Neuronal stem cell (in vitro differentiated cells): ENCODE measurements around the gene EXOC1.
"Not testable (repeated sequence)": the region's sequence is repeated elsewhere in the genome, so short reads cannot be mapped to it uniquely, and the experiment has no call there.

ENCODE experiments used
- DNase-seq: peaks from one replicate; pipeline ENCODE4 v3.0.0-alpha.2; 2013; ENCODE audit warnings: low spot score
- H2AFZ ChIP-seq: one replicate; pipeline ENCODE4 v1.6.1; 2013; ENCODE audit warnings: mild to moderate bottlenecking, low read length, inconsistent platforms
- H2AK5ac ChIP-seq: 2 replicates; pipeline ENCODE4 v1.6.1; 2013; ENCODE audit warnings: low read depth, mild to moderate bottlenecking, inconsistent platforms, low read length, moderate library complexity, mixed read lengths
- H2BK120ac ChIP-seq: 2 replicates; pipeline ENCODE4 v1.6.1; 2013; ENCODE audit warnings: low read depth, mild to moderate bottlenecking, inconsistent platforms, low read length, moderate library complexity, mixed read lengths
- H2BK12ac ChIP-seq: one replicate; pipeline ENCODE4 v1.6.1; 2013; ENCODE audit warnings: low read length, inconsistent platforms
- H2BK15ac ChIP-seq: 2 replicates; pipeline ENCODE4 v1.6.1; 2013; ENCODE audit warnings: mild to moderate bottlenecking, low read length, inconsistent platforms, mixed read lengths
- H2BK5ac ChIP-seq: one replicate; pipeline ENCODE4 v1.6.1; 2013; ENCODE audit warnings: inconsistent platforms, mild to moderate bottlenecking, low read length, moderate library complexity
- H3K14ac ChIP-seq: one replicate; pipeline ENCODE4 v1.6.1; 2013; ENCODE audit warnings: low read length, inconsistent platforms
- H3K18ac ChIP-seq: 2 replicates; pipeline ENCODE4 v1.6.1; 2013; ENCODE audit warnings: low read length, inconsistent platforms
- H3K23ac ChIP-seq: 2 replicates; pipeline ENCODE4 v1.6.1; 2013; ENCODE audit warnings: low read depth, mild to moderate bottlenecking, mixed read lengths, low read length, inconsistent platforms; ENCODE audit not compliant: poor library complexity
- H3K27ac ChIP-seq: replicated peaks from 3 replicates; pipeline ENCODE4 v1.5.1; 2013; ENCODE audit warnings: low read length, inconsistent platforms
- H3K27me3 ChIP-seq, 3 experiments: 2 replicates each; pipeline ENCODE4 v1.6.1; 2013; ENCODE audit warnings: low read length in 3 of 3, mild to moderate bottlenecking in 2 of 3, inconsistent platforms in 1 of 3, low read depth in 1 of 3, mixed read lengths in 1 of 3, moderate library complexity in 1 of 3; ENCODE audit not compliant: control insufficient read depth in 3 of 3, insufficient read depth in 3 of 3
- H3K36me3 ChIP-seq, 2 donors: replicated peaks in 1 of 2; 2 replicates each; pipeline ENCODE4 v1.6.1; 2013; ENCODE audit warnings: low read length in 2 of 2; ENCODE audit not compliant: control insufficient read depth in 2 of 2, insufficient read depth in 2 of 2
- H3K4ac ChIP-seq: 2 replicates; pipeline ENCODE4 v1.6.1; 2013; ENCODE audit warnings: inconsistent platforms, mild to moderate bottlenecking, low read length, moderate library complexity
- H3K4me1 ChIP-seq, 2 donors: 1 replicate in 1 of 2; 2 replicates in 1 of 2; pipeline ENCODE4 v1.6.1; 2013; ENCODE audit warnings: low read length in 2 of 2, low read depth in 1 of 2; ENCODE audit not compliant: control insufficient read depth in 2 of 2, insufficient read depth in 1 of 2
- H3K4me2 ChIP-seq: one replicate; pipeline ENCODE4 v1.6.1; 2013; ENCODE audit warnings: mild to moderate bottlenecking, low read length, inconsistent platforms; ENCODE audit not compliant: insufficient read depth, poor library complexity, severe bottlenecking
- H3K4me3 ChIP-seq, 2 donors: 2 replicates each; pipeline ENCODE4 v1.5.1; 2013; ENCODE audit warnings: low read length in 2 of 2, mild to moderate bottlenecking in 2 of 2, inconsistent platforms in 1 of 2, moderate library complexity in 1 of 2
- H3K79me1 ChIP-seq: one replicate; pipeline ENCODE4 v1.6.1; 2013; ENCODE audit warnings: low read depth, mild to moderate bottlenecking, inconsistent platforms, low read length, moderate library complexity
- H3K9ac ChIP-seq: one replicate; pipeline ENCODE4 v1.6.1; 2013; ENCODE audit warnings: mild to moderate bottlenecking, low read depth, low read length, inconsistent platforms; ENCODE audit not compliant: poor library complexity
- H3K9me3 ChIP-seq, 2 donors: replicated peaks in 1 of 2; 2 replicates each; pipeline versions ENCODE3 to v1.6.1; 2013; ENCODE audit warnings: low read length in 2 of 2, mild to moderate bottlenecking in 2 of 2, inconsistent platforms in 1 of 2, low read depth in 1 of 2, mixed read lengths in 1 of 2, moderate library complexity in 1 of 2; ENCODE audit not compliant: control insufficient read depth in 2 of 2, insufficient read depth in 1 of 2
- H4K8ac ChIP-seq: one replicate; pipeline ENCODE4 v1.6.1; 2013; ENCODE audit warnings: low read depth, mild to moderate bottlenecking, inconsistent platforms, low read length, moderate library complexity
- H4K91ac ChIP-seq: one replicate; pipeline ENCODE4 v1.6.1; 2013; ENCODE audit warnings: low read length, low read depth, mild to moderate bottlenecking, inconsistent platforms; ENCODE audit not compliant: poor library complexity
- WGBS, 2 donors: extraction: QIAGEN DNeasy Blood & Tissue Kit; methylation state at CpG; one replicate each; pipeline ENCODE4 v1.1.7; 2013; ENCODE audit warnings: missing lambda C conversion rate in 2 of 2, mixed read lengths in 1 of 2; ENCODE audit not compliant: insufficient read length in 2 of 2, insufficient replicate concordance in 1 of 2; ENCODE audit errors: extremely low coverage in 2 of 2; 5-methylcytosine and 5-hydroxymethylcytosine counted together

The EXOC1 gene

GRCh38 chr4:55932511-55932910 lies 79.1 kb downstream of the EXOC1 start:
- no peak for DNase-seq
- no peak overlapping the region for H2BK5ac ChIP-seq
- no peak overlapping the region for H3K27ac ChIP-seq
- peaks cover 0 to 12% of the 10 kb centered on the region in 2 donors for H3K9me3 ChIP-seq
- H2AK5ac ChIP-seq: no peak overlapping the region
- no peaks in the 10 kb centered on the region for H3K36me3 ChIP-seq
- peak overlapping the region; percentile 25 for H3K14ac ChIP-seq
- WGBS, 2 donors: no CpG with 5 or more reads among the region's 3 CpGs
- H3K18ac ChIP-seq: no peak overlapping the region
- H4K91ac ChIP-seq: no peak overlapping the region
- H4K8ac ChIP-seq: no peak overlapping the region
- H2BK120ac ChIP-seq: no peak overlapping the region
- H3K79me1 ChIP-seq: no peaks in the 10 kb centered on the region
- no peak overlapping the region for H3K4me2 ChIP-seq
- H3K4me3 ChIP-seq: no peak overlapping the region
- H2BK15ac ChIP-seq: no peak overlapping the region
- no peak overlapping the region for H3K4ac ChIP-seq
- H3K23ac ChIP-seq: no peak overlapping the region
- H3K27me3 ChIP-seq: peaks cover 0 to 2% (median 0%) of the 10 kb centered on the region in 3 experiments
- H2AFZ ChIP-seq: no peak overlapping the region
- H2BK12ac ChIP-seq: no peak overlapping the region
- no peaks in the 10 kb centered on the region for H3K4me1 ChIP-seq
- no peak overlapping the region for H3K9ac ChIP-seq

- H3K36me3 ChIP-seq: no peaks in the 10 kb centered on the region
- H3K27me3 ChIP-seq: peaks cover 0 to 2% (median 0%) of the 10 kb centered on the region in 3 experiments
- no peak overlapping the region for H3K14ac ChIP-seq
- H4K8ac ChIP-seq: no peak overlapping the region
- no peak overlapping the region for H3K4me3 ChIP-seq
- DNase-seq: no peak
- no peak overlapping the region for H3K9ac ChIP-seq
- H3K18ac ChIP-seq: no peak overlapping the region
- no peak overlapping the region for H2AK5ac ChIP-seq
- no peak overlapping the region for H3K4me2 ChIP-seq
- H2BK12ac ChIP-seq: no peak overlapping the region
- no peak overlapping the region for H4K91ac ChIP-seq
- H2BK15ac ChIP-seq: no peak overlapping the region
- no peaks in the 10 kb centered on the region for H3K79me1 ChIP-seq
- no peak overlapping the region for H2BK5ac ChIP-seq
- no peak overlapping the region for H3K4ac ChIP-seq
- peaks cover 0 to 9% of the 10 kb centered on the region in 2 donors for H3K9me3 ChIP-seq
- H2BK120ac ChIP-seq: no peak overlapping the region
- no peak overlapping the region for H2AFZ ChIP-seq
- no peak overlapping the region for H3K27ac ChIP-seq
- no peak overlapping the region for H3K23ac ChIP-seq
- H3K4me1 ChIP-seq: no peaks in the 10 kb centered on the region
- WGBS, 2 donors: no CpG with 5 or more reads among the region's 2 CpGs
Measured at GRCh38 chr4:55933611-55934010, 80.2 kb downstream of the EXOC1 start.

GRCh38 chr4:55935907-55936306 lies 82.5 kb downstream of the EXOC1 start:
- not testable (repeated sequence) for H3K14ac ChIP-seq, H3K27me3 ChIP-seq, H3K4me3 ChIP-seq, H4K91ac ChIP-seq, DNase-seq, H3K9ac ChIP-seq, H3K27ac ChIP-seq, H3K4ac ChIP-seq, H3K4me2 ChIP-seq, H3K9me3 ChIP-seq, H3K4me1 ChIP-seq, H2BK15ac ChIP-seq, H2AFZ ChIP-seq, H3K79me1 ChIP-seq, H3K36me3 ChIP-seq, H3K18ac ChIP-seq, H3K23ac ChIP-seq, H2AK5ac ChIP-seq, H2BK12ac ChIP-seq, H4K8ac ChIP-seq, H2BK5ac ChIP-seq, H2BK120ac ChIP-seq
- no CpG with 5 or more reads among the region's 6 CpGs for WGBS, 2 donors

- Histone ChIP-seq H3K4ac (no peak overlapping the region), H2AK5ac (no peak overlapping the region), H3K4me2 (no peak overlapping the region), H3K27ac (no peak overlapping the region), H3K14ac (no peak overlapping the region), H3K4me3 (no peak overlapping the region), H3K79me1 (no peaks in the 10 kb centered on the region), H4K8ac (no peak overlapping the region), H3K9ac (no peak overlapping the region), H2BK5ac (no peak overlapping the region), H2BK120ac (no peak overlapping the region), H2BK12ac (no peak overlapping the region), H3K4me1 (no peaks in the 10 kb centered on the region), H3K18ac (no peak overlapping the region), H2BK15ac (no peak overlapping the region), H3K27me3 (peaks cover 0 to 13% (median 0%) of the 10 kb centered on the region in 3 experiments), H3K23ac (no peak overlapping the region), H3K36me3 (no peaks in the 10 kb centered on the region), H3K9me3 (peaks cover 0 to 6% of the 10 kb centered on the region in 2 donors), H2AFZ (no peak overlapping the region), H4K91ac (no peak overlapping the region)
- no CpG with 5 or more reads among the region's 1 CpG for WGBS, 2 donors
- DNase-seq: no peak
Measured at GRCh38 chr4:55938481-55938880, 85.0 kb downstream of the EXOC1 start.
